ENCODE data around the gene SOWAHC.

SOWAHC gene

DNA sequence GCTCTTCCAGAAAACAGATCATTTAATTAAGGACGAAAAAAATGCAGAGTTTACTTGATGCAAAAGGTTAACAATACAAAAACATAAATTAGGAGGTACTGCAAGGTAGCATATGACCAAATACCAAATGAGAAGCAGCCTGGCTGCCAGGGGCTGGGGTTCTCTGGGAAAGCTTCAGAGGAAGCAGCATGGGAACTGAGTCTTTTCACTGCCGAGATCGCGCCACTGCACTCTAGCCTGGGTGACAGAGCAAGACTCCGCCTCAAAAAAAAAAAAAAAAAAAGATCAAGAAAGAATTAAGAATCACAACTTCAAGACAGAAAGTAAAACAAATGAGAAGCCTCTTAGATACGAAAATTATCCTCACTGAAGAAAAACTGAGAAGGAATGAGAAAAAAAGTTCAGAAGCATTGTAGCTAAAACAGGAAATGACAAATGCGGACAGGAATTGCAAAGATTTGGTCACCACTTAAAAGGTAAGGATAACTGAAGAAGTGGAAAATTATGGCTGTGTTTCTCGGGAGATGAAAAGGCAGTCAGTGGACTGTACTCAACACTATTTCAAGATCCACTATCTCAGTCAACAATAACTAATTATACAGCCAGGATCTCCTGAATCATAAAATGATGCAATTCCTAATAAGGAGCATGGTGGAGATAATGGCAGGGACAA is 4.7 kb upstream of the SOWAHC start:
- no peak overlapping the region for H3K27ac ChIP-seq
- TF ChIP-seq, protein P1, sequence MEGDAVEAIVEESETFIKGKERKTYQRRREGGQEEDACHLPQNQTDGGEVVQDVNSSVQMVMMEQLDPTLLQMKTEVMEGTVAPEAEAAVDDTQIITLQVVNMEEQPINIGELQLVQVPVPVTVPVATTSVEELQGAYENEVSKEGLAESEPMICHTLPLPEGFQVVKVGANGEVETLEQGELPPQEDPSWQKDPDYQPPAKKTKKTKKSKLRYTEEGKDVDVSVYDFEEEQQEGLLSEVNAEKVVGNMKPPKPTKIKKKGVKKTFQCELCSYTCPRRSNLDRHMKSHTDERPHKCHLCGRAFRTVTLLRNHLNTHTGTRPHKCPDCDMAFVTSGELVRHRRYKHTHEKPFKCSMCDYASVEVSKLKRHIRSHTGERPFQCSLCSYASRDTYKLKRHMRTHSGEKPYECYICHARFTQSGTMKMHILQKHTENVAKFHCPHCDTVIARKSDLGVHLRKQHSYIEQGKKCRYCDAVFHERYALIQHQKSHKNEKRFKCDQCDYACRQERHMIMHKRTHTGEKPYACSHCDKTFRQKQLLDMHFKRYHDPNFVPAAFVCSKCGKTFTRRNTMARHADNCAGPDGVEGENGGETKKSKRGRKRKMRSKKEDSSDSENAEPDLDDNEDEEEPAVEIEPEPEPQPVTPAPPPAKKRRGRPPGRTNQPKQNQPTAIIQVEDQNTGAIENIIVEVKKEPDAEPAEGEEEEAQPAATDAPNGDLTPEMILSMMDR (IDR thresholded peaks at IDR 0.05): no peak
- TF ChIP-seq ZFX (IDR thresholded peaks at IDR 0.05; ENCODE audit: borderline replicate concordance): no peak

GRCh38 chr2:109611467-109612095 is 2.6 kb upstream of the SOWAHC start:
- H3K27ac ChIP-seq: no peak overlapping the region
- TF ChIP-seq, protein P1 (IDR thresholded peaks at IDR 0.05): peak; percentile 19; the same call in 1 of the 2 replicates
- TF ChIP-seq ZFX (IDR thresholded peaks at IDR 0.05; ENCODE audit: borderline replicate concordance): no peak

DNA sequence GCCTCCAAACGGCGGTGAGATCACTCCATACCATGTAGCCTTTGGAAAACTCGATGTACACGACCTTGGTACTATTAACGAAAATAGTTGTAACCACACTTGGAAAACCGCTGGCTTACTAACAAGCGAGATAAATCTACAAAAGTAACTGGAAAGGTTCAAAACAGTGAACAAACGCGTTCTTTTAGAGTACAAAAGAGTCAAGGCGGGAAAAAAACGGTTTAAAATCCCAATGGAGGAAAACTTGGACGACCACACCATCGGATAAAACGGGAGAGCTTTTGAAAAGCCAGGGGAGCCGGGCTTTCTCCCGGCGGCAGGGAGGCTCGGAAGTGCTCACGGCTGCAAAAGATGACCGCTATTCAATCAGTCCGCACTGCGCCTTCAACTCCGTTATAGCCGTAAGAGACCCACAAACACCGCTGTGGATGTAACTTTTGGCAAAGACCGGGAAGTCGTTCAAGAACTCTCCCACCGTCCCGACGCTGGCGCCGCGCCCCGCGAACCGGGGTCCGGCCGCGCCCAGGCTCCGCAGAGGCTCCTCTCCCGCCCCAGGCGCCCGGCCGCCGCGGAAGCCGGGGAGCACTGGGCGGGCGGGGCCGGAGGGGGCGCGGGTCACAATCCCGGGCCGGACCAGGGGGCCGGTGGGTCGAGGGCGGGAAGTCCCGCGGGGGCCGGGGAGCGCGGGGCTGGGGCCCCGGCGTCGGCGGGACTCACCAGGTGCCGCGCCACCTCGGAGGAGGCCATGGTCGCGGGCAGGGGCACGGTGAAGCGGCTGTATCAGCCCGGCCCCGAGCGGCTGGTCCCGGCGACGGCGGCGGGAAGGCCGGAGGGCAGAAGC is 863 bp upstream of the SOWAHC start:
- TF ChIP-seq, protein P1 (IDR thresholded peaks at IDR 0.05): no peak
- no peak for TF ChIP-seq ZFX (IDR thresholded peaks at IDR 0.05; ENCODE audit: borderline replicate concordance)
- H3K27ac ChIP-seq: peak overlapping the region; percentile 82

DNA sequence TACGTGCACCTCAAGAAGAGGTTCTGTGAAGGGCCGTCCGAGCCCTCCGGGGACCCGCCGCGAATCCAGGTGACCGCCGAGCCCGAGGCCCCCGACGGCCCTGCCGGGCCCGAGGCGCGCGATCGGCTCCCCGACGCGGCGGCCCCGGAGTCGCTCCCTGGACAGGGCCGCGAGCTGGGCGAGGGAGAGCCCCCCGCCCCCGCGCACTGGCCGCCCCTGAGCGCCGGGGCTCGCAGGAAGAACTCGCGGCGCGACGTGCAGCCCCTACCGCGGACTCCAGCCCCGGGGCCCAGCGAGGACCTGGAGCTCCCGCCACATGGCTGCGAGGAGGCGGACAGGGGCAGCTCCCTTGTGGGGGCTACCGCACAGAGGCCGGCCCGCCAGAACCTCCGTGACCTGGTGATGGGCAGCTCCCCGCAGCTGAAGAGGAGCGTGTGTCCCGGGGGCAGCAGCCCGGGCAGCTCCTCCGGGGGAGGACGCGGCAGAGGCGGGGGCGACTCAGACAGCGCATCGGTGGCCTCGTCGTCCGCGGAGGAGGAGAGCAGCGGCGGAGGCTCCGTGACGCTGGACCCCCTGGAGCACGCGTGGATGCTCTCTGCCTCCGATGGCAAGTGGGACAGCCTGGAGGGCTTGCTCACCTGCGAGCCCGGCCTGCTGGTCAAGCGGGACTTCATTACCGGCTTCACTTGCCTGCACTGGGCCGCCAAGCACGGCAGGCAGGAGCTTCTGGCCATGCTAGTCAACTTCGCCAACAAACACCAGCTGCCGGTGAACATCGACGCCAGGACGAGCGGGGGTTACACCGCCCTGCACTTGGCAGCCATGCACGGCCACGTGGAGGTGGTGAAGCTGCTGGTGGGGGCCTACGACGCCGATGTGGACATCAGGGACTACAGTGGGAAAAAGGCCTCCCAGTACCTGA is 812 bp downstream of the SOWAHC start:
- TF ChIP-seq, protein P1 (IDR thresholded peaks at IDR 0.05): no peak
- no peak for TF ChIP-seq ZFX (IDR thresholded peaks at IDR 0.05; ENCODE audit: borderline replicate concordance)
- H3K27ac ChIP-seq: peak overlapping the region; percentile 82

DNA sequence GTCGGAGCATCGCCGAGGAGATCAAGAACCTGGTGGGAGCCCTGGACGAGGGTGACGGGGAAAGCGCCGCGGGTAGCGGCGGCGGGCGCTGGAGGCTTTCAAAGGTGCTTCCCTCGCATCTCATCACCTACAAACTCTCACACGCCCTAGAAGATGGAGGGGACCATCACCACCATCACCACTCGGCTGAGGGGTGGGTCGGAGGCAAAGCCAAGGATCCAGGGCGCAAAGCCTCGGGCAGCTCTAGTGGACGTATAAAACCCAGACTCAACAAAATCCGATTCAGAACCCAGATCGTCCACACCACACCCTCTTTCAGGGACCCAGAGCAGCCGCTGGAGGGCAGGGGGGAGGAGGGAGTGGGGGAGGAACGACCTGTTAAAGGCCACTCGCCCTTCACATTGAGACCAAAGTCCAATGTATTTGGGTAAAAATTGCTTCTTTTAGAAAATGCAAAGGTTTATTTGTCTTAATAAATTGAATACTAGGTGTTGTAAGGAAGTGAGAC is 1.5 kb downstream of the SOWAHC start:
- H3K27ac ChIP-seq: no peak overlapping the region

DNA sequence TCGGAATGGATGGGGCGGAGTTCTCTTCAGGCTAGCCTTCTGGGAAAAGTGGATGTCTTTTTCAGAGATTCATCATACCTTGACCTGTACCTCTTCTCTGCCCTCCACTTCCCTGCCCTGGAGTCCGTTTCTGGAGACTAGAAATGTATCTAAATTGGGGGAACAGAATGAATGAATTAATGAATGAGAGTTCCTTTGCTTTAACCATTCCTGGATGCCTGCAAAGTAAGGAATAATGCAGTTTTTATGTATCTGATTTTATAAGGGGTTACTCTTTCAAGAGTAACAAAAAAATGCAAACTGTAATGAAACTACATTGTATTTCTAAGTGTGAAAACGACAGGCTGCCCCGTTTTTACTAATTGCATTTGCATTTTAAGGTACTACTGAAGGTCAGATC is 2.0 kb downstream of the SOWAHC start:
- no peak overlapping the region for H3K27ac ChIP-seq
- TF ChIP-seq, protein P1 (IDR thresholded peaks at IDR 0.05): no peak
- TF ChIP-seq ZFX (IDR thresholded peaks at IDR 0.05; ENCODE audit: borderline replicate concordance): no peak

More for the DNA sequence above, 1.5 kb downstream of the SOWAHC start:
- TF ChIP-seq, protein P1 (IDR thresholded peaks at IDR 0.05): no peak
- no peak for TF ChIP-seq ZFX (IDR thresholded peaks at IDR 0.05; ENCODE audit: borderline replicate concordance)

Data from 22Rv1 (cell line).